ENCODE data around the gene CASZ1. TPM values are rescaled to one million over a fixed set of nuclear protein-coding genes. Genes with fewer than 3 reads are reported as not detected.

CASZ1 gene
- total RNA-seq, 4 donors from 2014 or later: 0.88 to 6.8 (median 1.7) TPM

DNA sequence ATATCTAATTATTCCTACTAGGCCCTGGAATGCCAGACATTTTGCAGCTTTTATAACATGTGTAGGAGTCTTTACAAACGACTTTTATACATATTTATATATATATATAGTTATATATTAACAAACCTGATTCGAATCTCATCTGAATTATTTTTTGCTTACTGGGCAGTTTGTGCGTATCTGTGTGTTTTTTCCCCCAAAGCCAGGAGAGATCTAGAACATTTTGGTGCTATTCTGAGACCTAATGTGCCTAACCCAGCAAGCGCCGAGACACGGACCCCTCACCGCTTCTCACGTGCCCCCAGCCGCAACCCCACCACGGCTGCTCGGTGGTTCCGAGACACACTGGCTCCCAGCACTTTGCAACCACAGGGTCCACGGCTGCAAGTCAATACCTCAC, 54.8 kb downstream of the CASZ1 start:
- TF ChIP-seq, protein P1, sequence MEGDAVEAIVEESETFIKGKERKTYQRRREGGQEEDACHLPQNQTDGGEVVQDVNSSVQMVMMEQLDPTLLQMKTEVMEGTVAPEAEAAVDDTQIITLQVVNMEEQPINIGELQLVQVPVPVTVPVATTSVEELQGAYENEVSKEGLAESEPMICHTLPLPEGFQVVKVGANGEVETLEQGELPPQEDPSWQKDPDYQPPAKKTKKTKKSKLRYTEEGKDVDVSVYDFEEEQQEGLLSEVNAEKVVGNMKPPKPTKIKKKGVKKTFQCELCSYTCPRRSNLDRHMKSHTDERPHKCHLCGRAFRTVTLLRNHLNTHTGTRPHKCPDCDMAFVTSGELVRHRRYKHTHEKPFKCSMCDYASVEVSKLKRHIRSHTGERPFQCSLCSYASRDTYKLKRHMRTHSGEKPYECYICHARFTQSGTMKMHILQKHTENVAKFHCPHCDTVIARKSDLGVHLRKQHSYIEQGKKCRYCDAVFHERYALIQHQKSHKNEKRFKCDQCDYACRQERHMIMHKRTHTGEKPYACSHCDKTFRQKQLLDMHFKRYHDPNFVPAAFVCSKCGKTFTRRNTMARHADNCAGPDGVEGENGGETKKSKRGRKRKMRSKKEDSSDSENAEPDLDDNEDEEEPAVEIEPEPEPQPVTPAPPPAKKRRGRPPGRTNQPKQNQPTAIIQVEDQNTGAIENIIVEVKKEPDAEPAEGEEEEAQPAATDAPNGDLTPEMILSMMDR (IDR thresholded peaks at IDR 0.05; ENCODE audit: low read depth): no peak

GRCh38 chr1:10740123-10740522, 56.3 kb downstream of the CASZ1 start:
- TF ChIP-seq, protein P1 (IDR thresholded peaks at IDR 0.05; ENCODE audit: low read depth): no peak

DNA sequence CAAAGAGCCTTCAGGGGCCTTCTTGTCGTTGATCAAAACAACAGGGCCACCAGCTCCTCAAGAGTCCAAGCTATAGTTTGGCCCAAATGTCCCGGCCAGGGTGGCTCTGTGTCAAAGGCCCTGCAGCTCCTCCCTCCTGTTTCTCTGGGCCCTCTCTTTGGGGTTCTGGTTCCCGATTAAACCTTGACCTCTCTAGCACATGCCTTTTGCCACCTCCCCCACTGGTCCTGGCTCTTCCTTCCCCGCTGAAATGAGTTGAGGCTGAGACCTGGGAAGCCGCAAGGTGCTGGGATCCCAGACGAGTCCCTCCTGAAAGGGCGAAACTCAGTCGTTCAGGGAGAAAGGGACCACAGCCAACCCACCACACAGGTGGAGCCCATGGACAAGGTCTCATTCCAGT, 56.9 kb downstream of the CASZ1 start:
- TF ChIP-seq, protein P1 (IDR thresholded peaks at IDR 0.05; ENCODE audit: low read depth): no peak

DNA sequence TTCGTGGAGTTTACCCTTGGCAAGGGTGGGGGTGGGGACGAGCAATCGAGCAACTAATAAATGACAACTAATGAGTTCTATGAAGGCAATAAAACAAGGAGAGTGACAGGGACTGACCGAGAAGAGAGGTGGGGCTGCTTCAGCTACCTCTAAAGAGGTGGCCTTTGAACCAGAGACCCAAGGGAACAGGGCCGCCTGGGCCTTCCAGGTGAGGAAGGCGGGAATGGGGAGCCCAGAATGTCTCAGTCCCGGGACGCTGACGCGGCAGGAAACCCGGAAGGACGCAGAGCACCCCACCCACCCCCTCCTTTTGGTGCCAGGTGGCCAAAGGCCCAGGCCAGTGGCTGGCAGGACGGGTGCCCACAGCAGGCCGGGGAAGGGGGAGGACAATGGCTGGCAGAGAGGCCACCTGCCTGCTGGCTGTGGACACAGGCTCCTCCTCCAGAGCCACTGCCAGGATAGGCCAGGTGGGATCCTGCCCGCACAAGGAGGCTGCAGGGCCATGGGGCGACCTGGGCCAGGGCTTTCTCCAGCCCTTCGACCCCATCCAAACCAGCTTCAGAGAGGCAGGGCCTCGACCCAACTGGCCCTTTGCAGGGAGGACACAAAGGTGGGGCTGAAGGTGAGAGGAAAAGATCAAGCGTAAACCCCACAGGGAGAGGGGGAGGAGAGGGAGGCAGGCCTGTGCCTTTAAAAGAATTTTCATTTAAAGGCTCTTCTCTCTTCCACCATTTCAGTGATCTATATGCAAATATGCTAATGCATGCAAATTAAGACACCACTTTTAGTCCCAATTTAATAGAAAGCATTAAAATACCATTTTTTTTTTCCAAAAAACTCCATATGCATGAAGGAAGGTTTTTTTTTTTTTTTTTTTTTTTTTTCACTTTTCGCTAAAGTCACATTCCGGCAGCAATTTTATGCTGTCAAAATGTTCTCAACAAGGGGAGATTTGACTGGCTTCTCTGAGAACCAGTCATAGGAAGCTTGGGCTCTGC, 58.1 kb downstream of the CASZ1 start:
- TF ChIP-seq, protein P1 (IDR thresholded peaks at IDR 0.05; ENCODE audit: low read depth): no peak

DNA sequence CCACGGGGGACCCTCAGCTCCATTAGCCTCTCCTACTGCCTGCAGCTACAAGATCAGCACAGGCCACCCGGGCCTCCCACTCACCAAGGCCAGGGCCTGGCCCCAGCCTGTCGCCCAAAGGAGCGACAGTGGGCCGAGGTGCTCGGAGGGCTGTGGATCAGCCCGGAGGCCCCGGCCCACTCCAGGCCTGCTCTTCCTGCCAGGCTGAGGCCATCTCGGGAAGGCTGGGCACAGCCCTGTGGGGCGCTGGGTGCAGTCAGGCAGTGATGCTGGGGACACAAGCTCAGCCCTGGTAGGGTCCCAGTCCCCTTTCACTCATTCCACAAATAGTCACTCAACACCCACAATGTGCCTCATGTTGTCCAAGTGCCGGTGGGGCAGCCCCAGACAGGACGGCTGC, 58.8 kb downstream of the CASZ1 start:
- TF ChIP-seq, protein P1 (IDR thresholded peaks at IDR 0.05; ENCODE audit: low read depth): no peak

GRCh38 chr1:10736634-10737586, 59.5 kb downstream of the CASZ1 start:
- TF ChIP-seq, protein P1 (IDR thresholded peaks at IDR 0.05; ENCODE audit: low read depth): no peak
